SK-N-SH (cell line): ENCODE data around the gene SLC22A5. TPM values are rescaled to one million over a fixed set of nuclear protein-coding genes. Genes with fewer than 3 reads are reported as not detected.

Source experiments
- CTCF ChIA-PET: fragments of 300-600, 350-600 bp; formaldehyde crosslinking; extraction: SDS; loops from one replicate; lab custom pipeline; 2021; lab: Yijun Ruan, JAX
- POLR2A ChIA-PET: fragments of 350-600 bp; sonication (Branson Sonifier 250); formaldehyde crosslinking; extraction: SDS; loops from one replicate; lab custom pipeline; 2020; ENCODE audit warnings: antibody characterized with exemption, inconsistent platforms; lab: Yijun Ruan, JAX
- DNase-seq: peaks from one replicate; pipeline ENCODE4 v3.0.0; 2012
- H2AFZ ChIP-seq: fragments of 200-600 bp; sonication (generic); 2 replicates; pipeline ENCODE4 v1.8.1; 2016; ENCODE audit warnings: antibody characterized with exemption, mild to moderate bottlenecking, low read depth
- H3F3A ChIP-seq: fragments of 200-600 bp; sonication (generic); replicated peaks from 2 replicates; pipeline ENCODE3; 2016; ENCODE audit warnings: antibody characterized with exemption, mild to moderate bottlenecking; ENCODE audit not compliant: insufficient read depth
- H3K27ac ChIP-seq, 2 experiments: fragments of 200-500 bp in 1 of 2; fragments of 200-600 bp in 1 of 2; sonication (Bioruptor generic) in 1 of 2; sonication (generic), shearing (Covaris generic) in 1 of 2; 2 replicates each; pipeline versions ENCODE4 v1.5.1 to v1.6.1; 2014 to 2016; ENCODE audit warnings: low read depth in 2 of 2, inconsistent platforms in 1 of 2, low read length in 1 of 2, mild to moderate bottlenecking in 1 of 2, mixed read lengths in 1 of 2
- H3K27me3 ChIP-seq: fragments of 200-600 bp; sonication (generic), shearing (Covaris generic); 2 replicates; pipeline ENCODE4 v1.6.1; 2016; ENCODE audit warnings: mixed run types; ENCODE audit not compliant: insufficient read depth
- H3K36me3 ChIP-seq, 2 experiments: fragments of 200-500 bp in 1 of 2; fragments of 200-600 bp in 1 of 2; sonication (Bioruptor generic) in 1 of 2; sonication (generic) in 1 of 2; replicated peaks in 1 of 2; 2 replicates each; pipeline versions ENCODE3 to v1.5.1; 2014 to 2016; ENCODE audit warnings: low read length in 1 of 2, mild to moderate bottlenecking in 1 of 2; ENCODE audit not compliant: insufficient read depth in 2 of 2, control insufficient read depth in 1 of 2
- H3K4me1 ChIP-seq, 2 experiments: fragments of 200-500 bp in 1 of 2; fragments of 200-600 bp in 1 of 2; sonication (Bioruptor generic) in 1 of 2; sonication (generic), shearing (Covaris generic) in 1 of 2; 2 replicates each; pipeline versions ENCODE4 v1.5.1 to v1.6.1; 2014 to 2016; ENCODE audit warnings: low read depth in 1 of 2, low read length in 1 of 2, mixed run types in 1 of 2; ENCODE audit not compliant: insufficient read depth in 2 of 2, control insufficient read depth in 1 of 2
- H3K4me2 ChIP-seq: fragments of 200-600 bp; sonication (generic), shearing (Covaris generic); 2 replicates; pipeline ENCODE4 v1.6.1; 2017; ENCODE audit warnings: mixed run types
- H3K4me3 ChIP-seq, 2 experiments: fragments of 200-500 bp in 1 of 2; fragments of 200-600 bp in 1 of 2; sonication (Bioruptor generic) in 1 of 2; sonication (generic), shearing (Covaris generic) in 1 of 2; 2 replicates each; pipeline versions ENCODE4 v1.5.1 to v1.8.1; 2014 to 2016; ENCODE audit warnings: low read depth in 2 of 2, inconsistent platforms in 1 of 2, low read length in 1 of 2, mild to moderate bottlenecking in 1 of 2, mixed read lengths in 1 of 2, moderate library complexity in 1 of 2
- H3K79me2 ChIP-seq: fragments of 200-600 bp; sonication (generic); 2 replicates; pipeline ENCODE4 v1.8.1; 2017; ENCODE audit warnings: mild to moderate bottlenecking; ENCODE audit not compliant: insufficient read depth
- H3K9ac ChIP-seq: fragments of 200-600 bp; sonication (generic); 2 replicates; pipeline ENCODE4 v1.6.1; 2017; ENCODE audit warnings: mixed run types
- H3K9me2 ChIP-seq: fragments of 200-600 bp; sonication (generic); 2 replicates; pipeline ENCODE4 v1.6.1; 2017; ENCODE audit warnings: mixed run types
- H3K9me3 ChIP-seq: fragments of 200-600 bp; sonication (generic); 2 replicates; pipeline ENCODE4 v1.6.1; 2017; ENCODE audit warnings: mixed run types, mild to moderate bottlenecking, moderate library complexity
- H4K20me1 ChIP-seq: fragments of 200-600 bp; sonication (generic); 2 replicates; pipeline ENCODE4 v1.6.1; 2017; ENCODE audit warnings: mild to moderate bottlenecking, mixed run types; ENCODE audit not compliant: insufficient read depth
- ELF1 ChIP-seq: IDR thresholded peaks from 2 replicates; pipeline ENCODE4 v1.4.0; 2012
- EP300 ChIP-seq, 2 experiments: IDR thresholded peaks; 2 replicates each; pipeline versions ENCODE4 v1.4.0 to v1.6.1; 2012; ENCODE audit warnings: borderline replicate concordance in 1 of 2, low read depth in 1 of 2, low read length in 1 of 2
- EZH2phosphoT487 ChIP-seq: fragments of 200-600 bp; sonication (generic); IDR thresholded peaks from 2 replicates; pipeline ENCODE4 v1.6.1; 2017; ENCODE audit warnings: low read depth, mixed run types, mild to moderate bottlenecking, antibody characterized with exemption, moderate library complexity, borderline replicate concordance
- FOSL2 ChIP-seq: IDR thresholded peaks from 2 replicates; pipeline ENCODE4 v1.4.0; 2012; ENCODE audit warnings: low read depth, mild to moderate bottlenecking, moderate library complexity, borderline replicate concordance
- JUND ChIP-seq: IDR thresholded peaks from 2 replicates; pipeline ENCODE4 v1.4.0; 2012
- MXI1 ChIP-seq: IDR thresholded peaks from 2 replicates; pipeline ENCODE4 v1.6.1; 2012; ENCODE audit warnings: mild to moderate bottlenecking, low read depth, low read length, improper control_type of control experiment
- NRF1 ChIP-seq: IDR thresholded peaks from 2 replicates; pipeline ENCODE4 v1.6.1; 2012; ENCODE audit warnings: low read depth, mild to moderate bottlenecking, low read length
- PBX3 ChIP-seq: IDR thresholded peaks from 2 replicates; pipeline ENCODE4; 2012
- POLR2AphosphoS5 ChIP-seq: IDR thresholded peaks from 2 replicates; pipeline ENCODE4 v1.6.1; 2012; ENCODE audit warnings: low read depth, low read length
- RAD21 ChIP-seq: IDR thresholded peaks from 2 replicates; pipeline ENCODE4 v1.6.1; 2012; ENCODE audit warnings: mild to moderate bottlenecking, low read length
- RFX5 ChIP-seq: IDR thresholded peaks from 2 replicates; pipeline ENCODE4 v1.6.1; 2012; ENCODE audit warnings: mild to moderate bottlenecking, improper control_type of control experiment, low read length
- RXRA ChIP-seq: IDR thresholded peaks from 2 replicates; pipeline ENCODE4 v1.4.0; 2012; ENCODE audit warnings: low read depth, mild to moderate bottlenecking, borderline replicate concordance
- SMC3 ChIP-seq: IDR thresholded peaks from 2 replicates; pipeline ENCODE4 v1.6.1; 2012; ENCODE audit warnings: low read depth, low read length, improper control_type of control experiment
- TCF12 ChIP-seq: IDR thresholded peaks from 2 replicates; pipeline ENCODE4 v1.4.0; 2012
- TEAD4 ChIP-seq: IDR thresholded peaks from 2 replicates; pipeline ENCODE4 v1.4.0; 2012; ENCODE audit warnings: mild to moderate bottlenecking, borderline replicate concordance; ENCODE audit not compliant: insufficient read depth
- USF2 ChIP-seq: fragments of 150-350 bp; IDR thresholded peaks from 2 replicates; pipeline ENCODE4 v1.6.1; 2017; ENCODE audit warnings: antibody characterized with exemption, low read length, low read depth, borderline replicate concordance
- WGBS: methylation state at CpG from one replicate; pipeline ENCODE4 v1.1.6; 2017; ENCODE audit warnings: low lambda C conversion rate; 5-methylcytosine and 5-hydroxymethylcytosine counted together
- polyA plus RNA-seq, 3 experiments: library from polyadenylated mRNA; depleted of rRNA; stranded (reverse); fragments of >200 nt; gene quantifications; 2 replicates each; pipeline ENCODE4 v1.2.3, GENCODE V29; 2012

The SLC22A5 gene
- polyA plus RNA-seq, 1 of the 3 experiments (the other 2 are of a cell fraction), result 8.3 TPM

DNA sequence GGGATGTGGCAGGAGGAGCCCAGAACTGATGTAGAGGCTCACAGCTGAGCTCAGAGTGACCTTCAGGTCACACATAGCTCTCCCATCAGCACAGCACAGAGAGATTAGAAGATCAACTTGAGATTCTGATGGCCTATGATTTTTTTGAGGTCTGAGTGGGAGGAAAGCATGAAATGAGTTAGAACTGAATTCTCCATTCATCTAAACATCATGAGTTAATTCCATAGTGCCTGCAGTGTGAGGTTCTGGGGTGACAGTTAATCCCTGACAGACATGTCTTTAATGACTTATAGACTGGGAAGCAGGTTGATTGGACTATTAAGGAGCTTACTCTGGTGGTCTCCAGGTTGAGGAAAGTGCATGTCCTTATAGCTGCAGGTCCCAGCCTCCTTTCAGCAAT is 22.4 kb downstream of the SLC22A5 start:
- no peak overlapping the region for H3K4me3 ChIP-seq
- peaks cover 25% of the 10 kb centered on the region for H3F3A ChIP-seq
- ChIA-PET CTCF (interaction anchor here (0.8 to 10.3 kb wide), 3 partner anchors 8 to 109 kb away, joined by 3 to 189 read pairs (median 4); no protein-coding TSS in a partner anchor), POLR2A (no interaction called here)
- no peaks in the 10 kb centered on the region for H4K20me1 ChIP-seq
- peaks cover 16 to 28% of the 10 kb centered on the region in 2 experiments for H3K4me1 ChIP-seq
- no peak for DNase-seq
- H3K36me3 ChIP-seq, result peaks cover 7 to 29% of the 10 kb centered on the region in 2 experiments
- no peak overlapping the region for H3K4me2 ChIP-seq
- no peaks in the 10 kb centered on the region for H3K27me3 ChIP-seq
- H3K79me2 ChIP-seq, result no peaks in the 10 kb centered on the region
- no peak overlapping the region for H3K9ac ChIP-seq
- H3K27ac ChIP-seq, result no peak overlapping the region
- no peak overlapping the region for H2AFZ ChIP-seq
- no peaks in the 10 kb centered on the region for H3K9me3 ChIP-seq
- no peaks in the 10 kb centered on the region for H3K9me2 ChIP-seq
- TF ChIP-seq SMC3 (no peak), RAD21 (no peak), MXI1 (no peak), PBX3 (no peak), TEAD4 (no peak), EZH2phosphoT487 (no peak), RFX5 (no peak), EP300 (IDR thresholded peaks at IDR 0.05; ENCODE audit: borderline replicate concordance in 1 of 2, low read depth in 1 of 2, low read length in 1 of 2) (no peak)
- TF ChIP-seq, all 33 proteins: peak for 0

DNA sequence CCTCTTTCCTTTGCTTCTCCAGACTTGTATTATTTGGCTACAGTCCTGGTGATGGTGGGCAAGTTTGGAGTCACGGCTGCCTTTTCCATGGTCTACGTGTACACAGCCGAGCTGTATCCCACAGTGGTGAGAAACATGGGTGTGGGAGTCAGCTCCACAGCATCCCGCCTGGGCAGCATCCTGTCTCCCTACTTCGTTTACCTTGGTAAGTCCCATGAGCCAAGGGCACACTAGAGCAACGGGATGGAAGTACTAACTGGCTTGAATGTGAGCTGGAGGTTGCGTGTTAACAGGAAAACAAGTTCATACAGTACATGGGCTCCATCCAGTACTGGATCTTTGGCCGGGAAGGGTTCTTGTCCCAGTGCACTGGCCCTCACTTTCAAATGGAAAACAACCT is 22.9 kb downstream of the SLC22A5 start:
- 88% methylated on average over 8 of the region's 8 CpGs for WGBS
- Histone ChIP-seq H4K20me1 (no peaks in the 10 kb centered on the region), H3K4me3 (no peak overlapping the region), H3K4me1 (peaks cover 16 to 28% of the 10 kb centered on the region in 2 experiments), H3K79me2 (no peaks in the 10 kb centered on the region), H2AFZ (no peak overlapping the region), H3K9ac (no peak overlapping the region), H3K9me3 (no peaks in the 10 kb centered on the region), H3F3A (peaks cover 25% of the 10 kb centered on the region), H3K36me3 (peaks cover 7 to 29% of the 10 kb centered on the region in 2 experiments), H3K27me3 (no peaks in the 10 kb centered on the region), H3K9me2 (no peaks in the 10 kb centered on the region), H3K4me2 (no peak overlapping the region), H3K27ac (no peak overlapping the region)
- no peak for TF ChIP-seq RXRA
- no peak for TF ChIP-seq TEAD4
- no peak for TF ChIP-seq POLR2AphosphoS5
- TF ChIP-seq JUND, result no peak
- no peak for TF ChIP-seq MXI1
- TF ChIP-seq FOSL2, result no peak
- no peak for TF ChIP-seq TCF12
- no peak for TF ChIP-seq USF2
- TF ChIP-seq ELF1, result no peak
- TF ChIP-seq NRF1, result no peak
- TF ChIP-seq PBX3, result no peak
- TF ChIP-seq SMC3, result no peak
- TF ChIP-seq EP300 (IDR thresholded peaks at IDR 0.05; ENCODE audit: borderline replicate concordance in 1 of 2, low read depth in 1 of 2, low read length in 1 of 2), result no peak
- CTCF ChIA-PET, result interaction anchor here (0.8 to 1.6 kb wide), 2 partner anchors 9 to 16 kb away, joined by 3 to 4 read pairs; no protein-coding TSS in a partner anchor
- POLR2A ChIA-PET, result no interaction called here
- DNase-seq, result no peak
